MCF 10A (cell line): ENCODE measurements around the gene AKAP12. TPM values are rescaled to one million over a fixed set of nuclear protein-coding genes. Genes with fewer than 3 reads are reported as not detected.

Experiments used
- BruUV-seq: library from RNA; stranded (reverse); fragments of 400-500 nt; replicated peaks from 2 replicates; lab custom pipeline; 2021; lab: Mats Ljungman, UMichigan
- CTCF ChIA-PET: fragments of 300-600 bp; sonication (Branson Sonifier 250); formaldehyde crosslinking; extraction: SDS; loops from one replicate; lab custom pipeline; 2021; ENCODE audit warnings: antibody characterized with exemption, inconsistent platforms; lab: Yijun Ruan, JAX
- POLR2A ChIA-PET: fragments of 300-600, 350-650 bp; sonication (Branson Sonifier 250); formaldehyde crosslinking; extraction: SDS; loops from one replicate; lab custom pipeline; 2020; ENCODE audit warnings: antibody characterized with exemption, inconsistent platforms; lab: Yijun Ruan, JAX
- DNase-seq: peaks from one replicate; pipeline ENCODE4 v3.0.0-alpha.2; 2018; ENCODE audit not compliant: unreplicated experiment
- H3K27ac Mint-ChIP-seq: one replicate; pipeline ENCODE4 v1.8.0; 2022; ENCODE audit warnings: mild to moderate bottlenecking, low read depth, mixed read lengths; ENCODE audit not compliant: unreplicated experiment
- H3K27me3 Mint-ChIP-seq: one replicate; pipeline ENCODE4 v1.8.0; 2022; ENCODE audit warnings: mixed read lengths; ENCODE audit not compliant: insufficient read depth, unreplicated experiment
- H3K36me3 Mint-ChIP-seq: one replicate; pipeline ENCODE4 v1.8.0; 2022; ENCODE audit warnings: mild to moderate bottlenecking, moderate library complexity, mixed read lengths; ENCODE audit not compliant: insufficient read depth, unreplicated experiment
- H3K4me1 Mint-ChIP-seq: one replicate; pipeline ENCODE4 v1.8.0; 2022; ENCODE audit warnings: mixed read lengths; ENCODE audit not compliant: insufficient read depth, unreplicated experiment
- H3K4me3 Mint-ChIP-seq: one replicate; pipeline ENCODE4 v1.8.0; 2022; ENCODE audit warnings: mild to moderate bottlenecking, moderate library complexity, mixed read lengths; ENCODE audit not compliant: unreplicated experiment
- H3K9me3 Mint-ChIP-seq: one replicate; pipeline ENCODE4 v1.8.0; 2022; ENCODE audit warnings: mixed read lengths; ENCODE audit not compliant: unreplicated experiment
- CTCF ChIP-seq: fragments of 200-600 bp; IDR thresholded peaks from one replicate; pipeline ENCODE4 v1.8.0; 2022; ENCODE audit warnings: antibody characterized with exemption, mild to moderate bottlenecking; ENCODE audit not compliant: unreplicated experiment
- intact Hi-C: fragments of 100-400 bp; cut with micrococcal nuclease; formaldehyde crosslinking; loops from 2 replicates; pipeline ENCODE4 v1.14.1; 2022
- total RNA-seq: library from RNA; stranded (reverse); gene quantifications from 2 replicates; pipeline ENCODE4 v1.2.3, GENCODE V29; 2022

Gene AKAP12
- total RNA-seq, 1 experiment from 2014 or later, result 0.63 TPM

GRCh38 chr6:151403919-151404308 is 164.1 kb downstream of the AKAP12 start:
- no peaks in the 10 kb centered on the region for H3K9me3 Mint-ChIP-seq
- H3K4me3 Mint-ChIP-seq, result no peak overlapping the region
- DNase-seq, result no peak
- no TSS peak for BruUV-seq
- intact Hi-C loops, result no loop called here
- ChIA-PET POLR2A (interaction anchor here (0.8 kb wide), 1 partner anchor 11 kb away, joined by 3 read pairs; no protein-coding TSS in a partner anchor), CTCF (interaction anchor here (0.6 to 5.2 kb wide), 2 partner anchors 9 to 870 kb away, joined by 4 to 40 read pairs; no protein-coding TSS in a partner anchor)
- H3K4me1 Mint-ChIP-seq, result peaks cover 8% of the 10 kb centered on the region
- H3K36me3 Mint-ChIP-seq, result peaks cover 81% of the 10 kb centered on the region
- TF ChIP-seq CTCF, result no peak
- no peaks in the 10 kb centered on the region for H3K27me3 Mint-ChIP-seq
- H3K27ac Mint-ChIP-seq, result no peak overlapping the region

Other genes starting within 250 kb of the AKAP12 start
- 10.7 and 15.6 TPM in 2 replicates for gene ZBTB2, start 151.6 kb downstream of the AKAP12 start, total RNA-seq
- gene RMND1, start 212.2 kb downstream of the AKAP12 start, total RNA-seq, result 32.9 and 37.6 TPM in 2 replicates